Neural progenitor cell (in vitro differentiated cells): Measurements from ENCODE around the gene SDHAF3. TPM values are rescaled to one million over a fixed set of nuclear protein-coding genes. Genes with fewer than 3 reads are reported as not detected.
"Not testable (repeated sequence)": the region's sequence is repeated elsewhere in the genome, so short reads cannot be mapped to it uniquely, and the experiment has no call there.

ENCODE experiments used
- DNase-seq: peaks from one replicate; pipeline ENCODE4 v3.0.0-alpha.2; 2016; ENCODE audit warnings: low spot score
- H2AFZ ChIP-seq: fragments of 200-600 bp; sonication (generic); replicated peaks from 2 replicates; pipeline ENCODE4 v1.6.1; 2016; ENCODE audit warnings: antibody characterized with exemption
- H3F3A ChIP-seq: fragments of 200-600 bp; sonication (generic); 2 replicates; pipeline ENCODE4 v1.6.1; 2016; ENCODE audit warnings: antibody characterized with exemption, low read depth
- H3K27ac ChIP-seq: fragments of 200-600 bp; sonication (generic); 2 replicates; pipeline ENCODE4 v1.5.1; 2016; ENCODE audit warnings: mild to moderate bottlenecking
- H3K27me3 ChIP-seq: fragments of 200-600 bp; sonication (generic); 2 replicates; pipeline ENCODE4 v1.6.1; 2016; ENCODE audit warnings: mild to moderate bottlenecking, moderate library complexity
- H3K36me3 ChIP-seq: fragments of 200-600 bp; sonication (generic); 2 replicates; pipeline ENCODE4 v1.5.1; 2016
- H3K4me1 ChIP-seq: fragments of 200-600 bp; sonication (generic); 2 replicates; pipeline ENCODE4 v1.6.1; 2016; ENCODE audit warnings: mixed run types
- H3K4me2 ChIP-seq: fragments of 200-600 bp; sonication (generic); 2 replicates; pipeline ENCODE4 v1.6.1; 2016
- H3K4me3 ChIP-seq: fragments of 200-600 bp; sonication (generic); 2 replicates; pipeline ENCODE4 v1.5.1; 2016
- H3K79me2 ChIP-seq: fragments of 200-600 bp; sonication (generic); 2 replicates; pipeline ENCODE4 v1.6.1; 2016; ENCODE audit warnings: low read depth
- H3K9ac ChIP-seq: fragments of 200-600 bp; sonication (generic); 2 replicates; pipeline ENCODE4 v1.6.1; 2016
- H3K9me3 ChIP-seq: fragments of 200-600 bp; sonication (generic); 2 replicates; pipeline ENCODE4 v1.5.1; 2016; ENCODE audit warnings: low read depth
- H4K20me1 ChIP-seq: fragments of 200-600 bp; sonication (generic); 2 replicates; pipeline ENCODE4 v1.6.1; 2016; ENCODE audit warnings: low read depth
- H3K27ac Mint-ChIP-seq: 3 replicates; pipeline ENCODE4 v1.8.0; 2021; ENCODE audit warnings: mixed read lengths
- H3K27me3 Mint-ChIP-seq: 2 replicates; pipeline ENCODE4 v1.8.0; 2022; ENCODE audit warnings: low read depth, mild to moderate bottlenecking, inconsistent platforms, moderate library complexity, mixed read lengths; ENCODE audit not compliant: insufficient read depth
- H3K36me3 Mint-ChIP-seq: 3 replicates; pipeline ENCODE4 v1.8.0; 2021; ENCODE audit warnings: mixed read lengths
- H3K4me1 Mint-ChIP-seq: 3 replicates; pipeline ENCODE4 v1.8.0; 2021; ENCODE audit warnings: mixed read lengths
- H3K4me3 Mint-ChIP-seq: 3 replicates; pipeline ENCODE4 v1.8.0; 2021; ENCODE audit warnings: mild to moderate bottlenecking, moderate library complexity, mixed read lengths
- H3K9me3 Mint-ChIP-seq: 3 replicates; pipeline ENCODE4 v1.8.0; 2020; ENCODE audit warnings: mixed read lengths
- EZH2 ChIP-seq: fragments of 200-600 bp; sonication (generic); IDR thresholded peaks from 2 replicates; pipeline ENCODE4 v1.6.1; 2017; ENCODE audit warnings: antibody characterized with exemption, mild to moderate bottlenecking, moderate library complexity
- EZH2phosphoT487 ChIP-seq: fragments of 200-600 bp; sonication (generic); IDR thresholded peaks from 2 replicates; pipeline ENCODE4 v1.6.1; 2017; ENCODE audit warnings: antibody characterized with exemption
- total RNA-seq: library from RNA; depleted of rRNA; stranded (reverse); fragments of >200 nt; gene quantifications from 2 replicates; pipeline ENCODE4 v1.2.3, GENCODE V29; 2015; ENCODE audit warnings: low replicate concordance
- TF ChIP-seq, protein P1 (sequence below): fragments of 200-600 bp; sonication (generic); IDR thresholded peaks from 2 replicates; pipeline ENCODE4 v1.5.1; 2017; ENCODE audit warnings: antibody characterized with exemption, mild to moderate bottlenecking

The SDHAF3 gene
- total RNA-seq, 1 donor from 2014 or later, result 59.5 TPM

DNA sequence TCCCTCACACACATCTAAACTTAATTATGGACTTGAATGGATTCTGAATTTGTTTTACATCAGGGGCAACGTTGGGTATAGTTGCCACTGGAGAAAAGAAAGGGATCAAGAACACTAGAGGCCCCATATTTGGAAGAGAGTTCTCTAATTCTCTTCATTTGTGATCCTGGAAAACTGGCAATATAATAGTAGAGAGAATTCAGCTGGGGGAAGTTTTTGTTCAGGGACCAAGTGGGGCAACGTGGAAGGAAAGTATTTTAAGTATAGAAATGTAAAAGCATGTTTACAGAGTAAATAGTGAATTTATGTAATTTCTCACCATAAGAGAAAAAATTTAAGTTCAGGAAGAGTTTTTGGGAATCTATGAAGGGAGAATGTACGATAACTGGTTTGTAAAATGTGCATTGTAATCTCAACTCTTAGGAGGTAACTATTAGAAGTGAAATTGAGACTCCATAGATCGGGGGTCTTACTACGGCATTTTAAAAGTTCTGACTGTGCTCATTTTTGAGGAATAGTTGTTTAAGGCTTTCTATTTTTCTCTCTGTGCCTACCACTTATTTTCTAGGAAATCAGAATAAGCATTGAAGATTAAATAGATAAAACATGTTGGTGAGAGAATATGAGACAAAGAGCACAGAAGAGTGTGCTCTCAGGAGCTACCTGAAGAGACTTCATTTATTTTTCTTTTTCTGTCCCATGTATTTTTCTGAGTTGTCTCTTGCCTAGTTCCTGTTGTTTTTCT is 3.4 kb downstream of the SDHAF3 start:
- H3K9ac ChIP-seq, result no peak overlapping the region
- peaks cover 11% of the 10 kb centered on the region for H3K4me1 ChIP-seq
- no peaks in the 10 kb centered on the region for H4K20me1 ChIP-seq
- H3F3A ChIP-seq, result peaks cover 8% of the 10 kb centered on the region
- TF ChIP-seq, protein P1, sequence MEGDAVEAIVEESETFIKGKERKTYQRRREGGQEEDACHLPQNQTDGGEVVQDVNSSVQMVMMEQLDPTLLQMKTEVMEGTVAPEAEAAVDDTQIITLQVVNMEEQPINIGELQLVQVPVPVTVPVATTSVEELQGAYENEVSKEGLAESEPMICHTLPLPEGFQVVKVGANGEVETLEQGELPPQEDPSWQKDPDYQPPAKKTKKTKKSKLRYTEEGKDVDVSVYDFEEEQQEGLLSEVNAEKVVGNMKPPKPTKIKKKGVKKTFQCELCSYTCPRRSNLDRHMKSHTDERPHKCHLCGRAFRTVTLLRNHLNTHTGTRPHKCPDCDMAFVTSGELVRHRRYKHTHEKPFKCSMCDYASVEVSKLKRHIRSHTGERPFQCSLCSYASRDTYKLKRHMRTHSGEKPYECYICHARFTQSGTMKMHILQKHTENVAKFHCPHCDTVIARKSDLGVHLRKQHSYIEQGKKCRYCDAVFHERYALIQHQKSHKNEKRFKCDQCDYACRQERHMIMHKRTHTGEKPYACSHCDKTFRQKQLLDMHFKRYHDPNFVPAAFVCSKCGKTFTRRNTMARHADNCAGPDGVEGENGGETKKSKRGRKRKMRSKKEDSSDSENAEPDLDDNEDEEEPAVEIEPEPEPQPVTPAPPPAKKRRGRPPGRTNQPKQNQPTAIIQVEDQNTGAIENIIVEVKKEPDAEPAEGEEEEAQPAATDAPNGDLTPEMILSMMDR, result no peak
- TF ChIP-seq EZH2phosphoT487 (no peak), EZH2 (no peak)
- H3K4me3 ChIP-seq, result no peak overlapping the region
- H3K36me3 Mint-ChIP-seq, result peaks cover 22% of the 10 kb centered on the region
- H3K79me2 ChIP-seq, result peaks cover 82% of the 10 kb centered on the region
- no peak overlapping the region for H3K4me3 Mint-ChIP-seq
- no peaks in the 10 kb centered on the region for H3K36me3 ChIP-seq
- peaks cover 23% of the 10 kb centered on the region for H3K9me3 Mint-ChIP-seq
- peaks cover 25% of the 10 kb centered on the region for H3K4me1 Mint-ChIP-seq
- no peak overlapping the region for H3K27ac Mint-ChIP-seq
- H3K27ac ChIP-seq, result no peak overlapping the region
- no peak overlapping the region for H2AFZ ChIP-seq
- peaks cover 4% of the 10 kb centered on the region for H3K9me3 ChIP-seq
- no peaks in the 10 kb centered on the region for H3K27me3 Mint-ChIP-seq
- H3K27me3 ChIP-seq, result no peaks in the 10 kb centered on the region
- peak overlapping the region; percentile 94 for H3K4me2 ChIP-seq
- no peak for DNase-seq

DNA sequence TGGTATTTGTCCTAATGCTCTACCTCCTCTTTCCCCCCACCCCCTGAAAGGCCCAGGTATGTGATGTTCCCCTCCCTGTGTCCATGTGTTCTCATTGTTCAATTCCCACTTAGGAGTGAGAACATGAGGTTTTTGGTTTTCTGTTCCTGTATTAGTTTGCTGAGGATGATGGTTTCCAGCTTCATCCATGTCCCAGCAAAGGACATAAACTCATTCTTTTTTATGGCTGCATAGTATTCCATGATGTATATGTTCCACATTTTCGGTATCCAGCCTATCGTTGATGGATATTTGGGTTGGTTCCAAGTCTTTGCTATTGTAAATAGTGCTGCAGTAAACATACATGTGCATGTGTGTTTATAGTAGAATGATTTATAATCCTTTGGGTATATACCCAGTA is 5.6 kb downstream of the SDHAF3 start:
- not testable (repeated sequence) for H3K27ac Mint-ChIP-seq, H4K20me1 ChIP-seq, H3K4me3 ChIP-seq, H3K4me2 ChIP-seq, H3K9me3 ChIP-seq, H3K4me3 Mint-ChIP-seq, H3K27me3 Mint-ChIP-seq, H3K27me3 ChIP-seq, H3F3A ChIP-seq, DNase-seq, H3K9ac ChIP-seq, H3K36me3 ChIP-seq, H2AFZ ChIP-seq, H3K27ac ChIP-seq
- peaks cover 23% of the 10 kb centered on the region for H3K9me3 Mint-ChIP-seq
- H3K4me1 ChIP-seq, result peaks cover 11% of the 10 kb centered on the region
- peaks cover 100% of the 10 kb centered on the region for H3K79me2 ChIP-seq
- peaks cover 22% of the 10 kb centered on the region for H3K36me3 Mint-ChIP-seq
- H3K4me1 Mint-ChIP-seq, result peaks cover 16% of the 10 kb centered on the region

DNA sequence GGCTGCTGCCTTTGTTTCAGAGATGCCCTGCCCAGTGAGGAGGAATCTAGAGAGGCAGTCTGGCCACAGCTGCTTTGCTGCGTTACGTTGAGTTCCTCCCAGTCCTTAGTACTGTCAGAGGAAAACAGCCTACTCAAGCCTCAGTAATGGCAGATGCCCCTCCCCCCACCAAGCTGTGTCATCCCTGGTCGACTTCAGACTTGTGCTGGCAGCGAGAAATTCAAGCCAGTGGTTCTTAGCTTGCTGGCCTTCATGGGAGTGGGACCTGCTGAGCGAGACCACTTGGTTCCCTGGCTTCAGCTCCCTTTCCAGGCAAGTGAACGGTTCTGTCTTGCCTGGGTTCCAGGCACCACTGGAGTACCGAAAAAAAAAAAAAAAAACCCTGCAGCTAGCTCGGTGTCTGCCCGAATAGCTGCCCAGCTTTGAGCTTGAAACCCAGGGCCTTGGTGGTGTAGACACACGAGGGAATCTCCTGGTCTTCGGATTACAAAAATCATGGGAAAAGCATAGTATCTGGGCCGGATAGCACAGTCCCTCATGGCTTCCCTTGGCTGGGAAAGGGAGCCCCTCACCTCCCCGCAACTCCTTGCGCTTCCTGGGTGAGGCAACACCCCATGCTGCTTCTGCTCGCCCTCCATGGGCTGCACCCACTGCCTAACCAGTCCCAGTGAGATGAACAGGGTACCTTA is 9.1 kb downstream of the SDHAF3 start:
- H3K9ac ChIP-seq, result no peak overlapping the region
- peaks cover 99% of the 10 kb centered on the region for H3K79me2 ChIP-seq
- H3K36me3 ChIP-seq, result no peaks in the 10 kb centered on the region
- H3K4me2 ChIP-seq, result peak overlapping the region; percentile 53
- peaks cover 3% of the 10 kb centered on the region for H3K4me1 Mint-ChIP-seq
- H3K27ac Mint-ChIP-seq, result no peak overlapping the region
- no peak for TF ChIP-seq EZH2phosphoT487
- TF ChIP-seq EZH2, result no peak
- TF ChIP-seq, protein P1, result no peak
- H2AFZ ChIP-seq, result no peak overlapping the region
- peaks cover 4% of the 10 kb centered on the region for H3K9me3 ChIP-seq
- H3K4me1 ChIP-seq, result no peaks in the 10 kb centered on the region
- peak; percentile 73 for DNase-seq
- peaks cover 11% of the 10 kb centered on the region for H3F3A ChIP-seq
- peaks cover 20% of the 10 kb centered on the region for H3K9me3 Mint-ChIP-seq
- H3K4me3 ChIP-seq, result peak overlapping the region; percentile 11
- no peaks in the 10 kb centered on the region for H3K27me3 ChIP-seq
- H3K27me3 Mint-ChIP-seq, result no peaks in the 10 kb centered on the region
- peaks cover 14% of the 10 kb centered on the region for H4K20me1 ChIP-seq
- H3K4me3 Mint-ChIP-seq, result no peak overlapping the region
- H3K27ac ChIP-seq, result peak overlapping the region; percentile 51
- H3K36me3 Mint-ChIP-seq, result peaks cover 12% of the 10 kb centered on the region

DNA sequence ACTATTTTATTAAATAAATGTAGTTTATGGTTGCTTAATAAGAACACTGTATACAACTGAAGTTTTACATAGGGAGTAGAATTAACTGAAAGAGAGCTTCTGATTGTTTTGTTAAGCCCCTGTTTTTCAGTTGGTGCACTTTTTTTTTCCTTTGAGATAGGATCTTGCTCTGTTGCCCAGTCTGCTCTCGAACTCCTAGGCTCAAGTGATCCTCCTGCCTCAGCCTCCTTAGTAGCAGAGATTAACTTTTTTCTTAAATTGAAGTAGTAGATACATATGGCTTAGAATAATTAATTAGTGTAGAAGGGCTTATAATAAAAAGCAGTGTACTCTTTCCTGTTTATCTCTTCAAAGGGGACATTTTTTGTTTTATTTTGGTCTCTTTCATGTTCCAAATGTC is 11.2 kb downstream of the SDHAF3 start:
- H3K4me3 Mint-ChIP-seq, result no peak overlapping the region
- H3K36me3 ChIP-seq, result no peaks in the 10 kb centered on the region
- H3K9me3 Mint-ChIP-seq, result peaks cover 17% of the 10 kb centered on the region
- no peak overlapping the region for H3K27ac Mint-ChIP-seq
- peaks cover 11% of the 10 kb centered on the region for H3F3A ChIP-seq
- H3K36me3 Mint-ChIP-seq, result peaks cover 4% of the 10 kb centered on the region
- H3K4me1 ChIP-seq, result peaks cover 11% of the 10 kb centered on the region
- H3K27me3 Mint-ChIP-seq, result no peaks in the 10 kb centered on the region
- peaks cover 3% of the 10 kb centered on the region for H3K4me1 Mint-ChIP-seq
- no peak overlapping the region for H2AFZ ChIP-seq
- H3K9ac ChIP-seq, result no peak overlapping the region
- no peak overlapping the region for H3K27ac ChIP-seq
- H3K9me3 ChIP-seq, result peaks cover 4% of the 10 kb centered on the region
- H3K79me2 ChIP-seq, result peaks cover 99% of the 10 kb centered on the region
- TF ChIP-seq, protein P1, result no peak
- no peak for TF ChIP-seq EZH2
- no peak for TF ChIP-seq EZH2phosphoT487
- H3K27me3 ChIP-seq, result no peaks in the 10 kb centered on the region
- H4K20me1 ChIP-seq, result peaks cover 14% of the 10 kb centered on the region
- no peak overlapping the region for H3K4me2 ChIP-seq
- DNase-seq, result no peak
- no peak overlapping the region for H3K4me3 ChIP-seq
